GM13977 (cell line): ENCODE data around the gene MT1H.

Experiments used
- DNase-seq: peaks from one replicate; pipeline ENCODE4 v3.0.0; 2012; ENCODE audit warnings: low spot score
- CTCF ChIP-seq: IDR thresholded peaks from 2 replicates; pipeline ENCODE4 v1.5.1; 2012; ENCODE audit warnings: mild to moderate bottlenecking, control low read depth; ENCODE audit not compliant: insufficient read depth; ENCODE audit errors: extremely low read depth, missing control alignments
- in situ Hi-C: fragments of 300-500 bp; cut with MboI; formaldehyde crosslinking; loops from one replicate; pipeline ENCODE4 v1.12.0; 2022; ENCODE audit warnings: low sequenced_read_pairs, low pct_unique_long_range_greater_than_20kb, mixed read lengths, inconsistent platforms; ENCODE audit not compliant: unreplicated experiment

The MT1H gene

GRCh38 chr16:56681939-56682702, 12.5 kb downstream of the MT1H start, which contains the start of gene MT1X:
Gene MT1X, plus strand, starts transcription at chr16:56682470. Its CDS starts 71 bp downstream, at chr16:56682541.
- DNase-seq = peak; percentile 88
- in situ Hi-C loops = no loop called here
- no peak for TF ChIP-seq CTCF

- no peak for TF ChIP-seq CTCF
- in situ Hi-C loops = no loop called here
- no peak for DNase-seq
These were observed 13.2 kb downstream of the MT1H start for GRCh38 chr16:56682703-56683397.

DNA sequence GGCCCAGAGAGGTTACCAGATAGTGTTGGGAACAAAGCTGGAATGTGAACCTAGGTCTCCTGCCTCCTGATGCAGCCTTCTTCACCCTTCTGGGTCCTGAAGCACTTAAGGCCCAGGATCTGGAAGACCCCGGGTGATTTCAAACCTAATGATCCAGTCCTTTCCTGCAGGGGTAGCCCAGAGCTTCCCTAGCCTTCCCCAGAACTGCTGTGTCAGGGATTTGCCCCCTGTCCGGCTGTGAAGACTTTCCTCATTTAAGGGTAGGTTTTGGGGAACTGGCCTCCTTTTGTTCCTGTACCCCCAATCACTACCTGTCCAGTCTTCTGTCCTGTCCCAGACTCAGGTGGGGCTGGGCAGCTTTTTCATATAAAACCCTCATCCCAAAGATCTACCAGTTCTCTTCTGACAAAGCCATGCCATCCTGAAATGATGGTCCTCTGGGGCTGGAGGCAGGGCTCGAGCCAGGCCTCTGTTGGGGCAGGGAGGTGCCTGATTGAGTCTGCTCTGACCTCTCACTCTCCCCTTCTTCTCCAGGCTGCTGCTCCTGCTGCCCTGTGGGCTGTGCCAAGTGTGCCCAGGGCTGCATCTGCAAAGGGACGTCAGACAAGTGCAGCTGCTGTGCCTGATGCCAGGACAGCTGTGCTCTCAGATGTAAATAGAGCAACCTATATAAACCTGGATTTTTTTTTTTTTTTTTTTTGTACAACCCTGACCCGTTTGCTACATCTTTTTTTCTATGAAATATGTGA, 14.0 kb downstream of the MT1H start:
- no peak for DNase-seq
- in situ Hi-C loops = no loop called here
- TF ChIP-seq CTCF = no peak

DNA sequence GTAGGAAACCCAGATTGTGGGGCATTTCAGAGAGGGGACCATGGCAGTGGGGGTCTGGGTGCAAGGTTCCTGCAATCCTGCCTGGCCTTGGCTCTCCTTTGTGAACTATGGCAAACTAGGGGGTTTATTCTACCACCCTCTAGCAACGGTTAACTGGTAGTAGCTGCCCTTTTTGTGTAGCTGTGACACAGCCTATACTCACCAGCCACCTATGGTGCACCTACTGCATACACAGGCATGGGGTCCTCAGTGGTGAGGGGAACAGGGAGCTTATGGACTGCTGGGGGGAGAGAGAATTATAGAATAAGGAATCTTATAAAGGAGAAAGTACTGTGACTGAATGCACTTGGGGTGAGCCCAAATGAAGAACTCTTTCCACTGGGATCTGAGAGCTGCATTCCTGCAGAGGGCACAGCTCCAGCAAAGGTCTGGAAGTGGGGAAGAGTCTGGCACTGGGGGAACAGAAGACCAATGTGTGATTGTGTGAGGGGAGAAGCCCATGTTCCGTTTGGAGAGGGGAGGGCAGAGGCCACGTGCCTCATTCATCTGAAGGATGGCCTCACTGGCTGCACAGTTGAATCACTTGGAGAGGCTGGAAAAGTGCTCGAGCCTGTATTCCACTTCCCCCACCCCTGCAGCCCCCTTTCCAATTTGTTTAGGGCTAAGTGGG, 14.8 kb downstream of the MT1H start:
- no peak for TF ChIP-seq CTCF
- no peak for DNase-seq
- in situ Hi-C loops = no loop called here

GRCh38 chr16:56684926-56685590, 15.4 kb downstream of the MT1H start:
- DNase-seq = no peak
- no peak for TF ChIP-seq CTCF
- in situ Hi-C loops = no loop called here

DNA sequence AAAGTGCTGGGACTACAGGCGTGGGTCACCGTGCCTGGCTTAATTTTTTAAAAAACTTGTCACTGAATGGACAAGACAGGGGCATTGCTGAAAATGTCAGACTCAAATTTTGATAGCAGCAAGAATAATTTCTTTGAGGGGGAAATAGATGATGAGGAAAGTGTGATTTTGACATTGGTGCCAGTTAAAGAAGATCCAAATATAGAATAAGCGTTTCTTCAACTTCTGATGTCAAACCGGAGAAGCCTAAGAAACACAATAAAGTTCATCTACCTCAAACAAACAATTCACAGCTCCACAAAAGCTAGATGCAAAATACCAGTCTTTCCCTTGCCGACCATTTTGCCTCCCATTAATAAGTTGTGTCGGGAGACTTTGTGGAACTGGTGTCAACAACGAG, 17.1 kb downstream of the MT1H start:
- TF ChIP-seq CTCF = no peak

More for the DNA sequence above, 17.1 kb downstream of the MT1H start:
- no peak for DNase-seq
- in situ Hi-C loops = no loop called here
